A673 (cell line): ENCODE measurements around the gene EPSTI1. TPM values are rescaled to one million over a fixed set of nuclear protein-coding genes. Genes with fewer than 3 reads are reported as not detected.

Experiments
- BruUV-seq: library from RNA; stranded (reverse); fragments of 400-500 nt; replicated peaks from 2 replicates; lab custom pipeline; 2021; lab: Mats Ljungman, UMichigan
- CTCF ChIA-PET: fragments of 300-600 bp; sonication (Branson Sonifier 250); formaldehyde crosslinking; loops from one replicate; lab custom pipeline; 2022; ENCODE audit warnings: antibody characterized with exemption; lab: Charles Lee
- POLR2A ChIA-PET: fragments of 300-600 bp; sonication (Branson Sonifier 250); formaldehyde crosslinking; loops from one replicate; lab custom pipeline; 2022; ENCODE audit warnings: antibody characterized with exemption; ENCODE audit not compliant: low non-redundant PET; lab: Charles Lee
- DNase-seq: peaks from one replicate; pipeline ENCODE4 v3.0.0-alpha.2; 2015; ENCODE audit warnings: low spot score
- H3K27ac ChIP-seq: fragments of 200-600 bp; sonication (generic); 2 replicates; pipeline ENCODE4 v1.5.1; 2016; ENCODE audit warnings: mixed run types, low read depth, mild to moderate bottlenecking, mixed read lengths, antibody characterized with exemption, low read length; ENCODE audit not compliant: poor library complexity, severe bottlenecking
- H3K27me3 ChIP-seq: fragments of 200-600 bp; sonication (generic); replicated peaks from 2 replicates; pipeline ENCODE4 v1.6.1; 2017; ENCODE audit warnings: mixed run types, low read depth, mild to moderate bottlenecking, mixed read lengths, antibody characterized with exemption, low read length; ENCODE audit not compliant: insufficient read depth, poor library complexity
- H3K36me3 ChIP-seq: fragments of 200-600 bp; sonication (generic); 2 replicates; pipeline ENCODE4 v1.6.1; 2016; ENCODE audit warnings: mixed run types, mild to moderate bottlenecking, mixed read lengths, antibody characterized with exemption, low read length; ENCODE audit not compliant: insufficient read depth, poor library complexity, severe bottlenecking
- H3K4me1 ChIP-seq: fragments of 200-600 bp; sonication (generic); 2 replicates; pipeline ENCODE4 v1.6.1; 2017; ENCODE audit warnings: mixed run types, mild to moderate bottlenecking, mixed read lengths, antibody characterized with exemption, low read length; ENCODE audit not compliant: insufficient read depth, poor library complexity, severe bottlenecking
- H3K4me3 ChIP-seq: fragments of 200-600 bp; sonication (generic); 2 replicates; pipeline ENCODE4 v1.5.1; 2016; ENCODE audit warnings: low read depth, mixed run types, mild to moderate bottlenecking, mixed read lengths, low read length; ENCODE audit not compliant: poor library complexity, severe bottlenecking
- H3K9me3 ChIP-seq: fragments of 200-600 bp; sonication (generic); 2 replicates; pipeline ENCODE4 v1.6.1; 2016; ENCODE audit warnings: mixed run types, low read depth, mild to moderate bottlenecking, mixed read lengths, antibody characterized with exemption, low read length; ENCODE audit not compliant: poor library complexity, severe bottlenecking
- CTCF ChIP-seq: fragments of 300-800, 200-600 bp; sonication (generic); conservative IDR thresholded peaks from 2 replicates; pipeline ENCODE4 v1.5.1; 2017; ENCODE audit warnings: low read depth, mild to moderate bottlenecking, antibody characterized with exemption, low read length, moderate library complexity, mixed read lengths
- EZH2 ChIP-seq: fragments of 200-600 bp; sonication (generic); IDR thresholded peaks from 2 replicates; pipeline ENCODE4 v1.6.1; 2017; ENCODE audit warnings: borderline replicate concordance, low read depth, mild to moderate bottlenecking, mixed read lengths, antibody characterized with exemption, low read length; ENCODE audit not compliant: poor library complexity, severe bottlenecking
- intact Hi-C: fragments of 100-400 bp; cut with micrococcal nuclease; formaldehyde crosslinking; loops from one replicate; pipeline ENCODE4 v1.10.0; 2022; ENCODE audit not compliant: unreplicated experiment
- total RNA-seq: library from RNA; stranded (reverse); gene quantifications from 2 replicates; pipeline ENCODE4 v1.2.3, GENCODE V29; 2021

EPSTI1 gene
- total RNA-seq, 1 experiment from 2014 or later = not detected

DNA sequence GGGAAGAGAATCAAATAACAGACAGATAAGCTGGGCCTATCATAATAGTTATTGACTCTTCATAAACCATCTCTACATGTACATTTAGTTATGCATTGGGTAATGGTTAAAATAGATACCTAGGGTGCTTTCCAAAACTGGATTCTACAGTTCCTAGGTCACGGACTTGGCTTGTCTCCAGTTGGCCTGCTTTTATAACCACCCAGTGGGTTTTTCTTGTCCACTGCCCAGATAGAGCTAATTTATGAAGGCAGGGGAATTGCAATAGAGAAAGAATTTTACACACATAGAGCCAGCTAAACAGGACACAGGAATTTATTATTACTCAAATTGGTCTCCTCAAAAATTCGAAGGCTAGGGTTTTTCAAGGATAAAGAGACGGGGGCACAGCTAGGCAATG is 113.3 kb downstream of the EPSTI1 start:
- no TSS peak for BruUV-seq
- no peaks in the 10 kb centered on the region for H3K9me3 ChIP-seq
- H3K27me3 ChIP-seq = no peaks in the 10 kb centered on the region
- CTCF ChIA-PET = no interaction called here
- H3K36me3 ChIP-seq = no peaks in the 10 kb centered on the region
- H3K4me1 ChIP-seq = no peaks in the 10 kb centered on the region
- POLR2A ChIA-PET = no interaction called here
- no peak overlapping the region for H3K27ac ChIP-seq
- no peak for DNase-seq
- intact Hi-C loops = no loop called here
- no peak overlapping the region for H3K4me3 ChIP-seq
- TF ChIP-seq CTCF (no peak), EZH2 (no peak)

GRCh38 chr13:42876887-42877545 is 115.0 kb downstream of the EPSTI1 start:
- no peak overlapping the region for H3K4me3 ChIP-seq

DNA sequence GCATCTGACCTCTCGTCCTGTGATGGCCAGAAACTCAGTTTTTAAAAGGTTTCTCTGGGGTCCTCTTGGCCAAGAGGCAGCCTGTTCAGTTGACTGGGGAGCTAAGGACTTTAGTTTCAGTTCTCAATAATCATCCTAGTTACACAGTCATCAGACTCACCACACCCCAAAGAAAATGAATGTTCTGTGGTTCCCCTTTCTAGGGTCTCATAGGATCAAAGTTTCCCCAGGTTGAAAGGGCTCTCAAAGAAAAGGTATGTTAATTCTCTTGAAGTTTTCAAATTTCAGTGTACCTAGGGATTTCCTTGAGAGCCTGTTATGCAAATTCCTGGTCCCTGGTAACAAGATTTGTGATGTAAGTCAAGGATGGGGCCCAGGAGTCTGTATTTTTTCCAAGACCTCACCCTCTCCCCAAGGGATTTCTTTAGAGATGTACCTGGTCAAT is 115.7 kb downstream of the EPSTI1 start:
- CTCF ChIA-PET = no interaction called here
- intact Hi-C loops = no loop called here

More at GRCh38 chr13:42876887-42877545, 115.0 kb downstream of the EPSTI1 start:
- TF ChIP-seq CTCF (no peak), EZH2 (no peak)
- Histone ChIP-seq H3K9me3 (no peaks in the 10 kb centered on the region), H3K27me3 (no peaks in the 10 kb centered on the region), H3K27ac (no peak overlapping the region), H3K36me3 (no peaks in the 10 kb centered on the region), H3K4me1 (no peaks in the 10 kb centered on the region)
- ChIA-PET CTCF (no interaction called here), POLR2A (no interaction called here)
- intact Hi-C loops = no loop called here
- no TSS peak for BruUV-seq
- no peak for DNase-seq

More for the DNA sequence above, 115.7 kb downstream of the EPSTI1 start:
- Histone ChIP-seq H3K9me3 (no peaks in the 10 kb centered on the region), H3K4me3 (no peak overlapping the region), H3K36me3 (no peaks in the 10 kb centered on the region), H3K4me1 (no peaks in the 10 kb centered on the region), H3K27ac (no peak overlapping the region), H3K27me3 (no peaks in the 10 kb centered on the region)
- POLR2A ChIA-PET = no interaction called here
- no peak for DNase-seq
- TF ChIP-seq CTCF = no peak
- no peak for TF ChIP-seq EZH2
- no TSS peak for BruUV-seq
